Transverse colon (tissue), 4 donors: ENCODE data around the gene GRM8. TPM values are rescaled to one million over a fixed set of nuclear protein-coding genes. Genes with fewer than 3 reads are reported as not detected.

Experiments
- DNase-seq: peaks from one replicate; pipeline ENCODE4 v3.0.0-alpha.2; 2019
- H3K27ac ChIP-seq, 4 donors: fragments of 200-600 bp; sonication (generic); 2 replicates each; pipeline ENCODE4 v1.5.1; 2016 to 2018; ENCODE audit warnings: inconsistent platforms in 4 of 4
- H3K27me3 ChIP-seq: fragments of 200-600 bp; sonication (generic); 2 replicates; pipeline ENCODE4 v1.5.1; 2017; ENCODE audit warnings: inconsistent platforms
- H3K36me3 ChIP-seq, 4 donors: fragments of 200-600 bp; sonication (generic); 2 replicates each; pipeline ENCODE4 v1.5.1; 2017 to 2019; ENCODE audit warnings: inconsistent platforms in 4 of 4
- H3K4me1 ChIP-seq, 4 donors: fragments of 200-600 bp; sonication (generic); 2 replicates each; pipeline ENCODE4 v1.5.1; 2017 to 2020; ENCODE audit warnings: inconsistent platforms in 4 of 4
- H3K4me3 ChIP-seq, 4 donors: fragments of 200-600 bp; sonication (generic); 1 replicate in 1 of 4; 2 replicates in 3 of 4; pipeline versions ENCODE4 v1.5.1 to v1.6.1; 2017 to 2019; ENCODE audit warnings: inconsistent platforms in 4 of 4
- H3K9me3 ChIP-seq, 2 donors: fragments of 200-600 bp; sonication (generic); 2 replicates each; pipeline ENCODE4 v1.5.1; 2017 to 2019; ENCODE audit warnings: inconsistent platforms in 2 of 2
- CTCF ChIP-seq, 5 experiments: fragments of 200-600 bp in 3 of 5; fragments of 450-650 bp in 2 of 5; sonication (generic) in 3 of 5; IDR thresholded peaks; 1 replicate in 2 of 5; 2 replicates in 3 of 5; pipeline ENCODE4 v1.5.1; 2016 to 2017; ENCODE audit warnings: antibody characterized with exemption in 5 of 5, inconsistent platforms in 3 of 5, mild to moderate bottlenecking in 2 of 5, moderate library complexity in 1 of 5
- EP300 ChIP-seq: sonication (generic); formaldehyde crosslinking; IDR thresholded peaks from one replicate; pipeline ENCODE4 v1.6.1; 2017; ENCODE audit warnings: antibody characterized with exemption, low read depth
- POLR2A ChIP-seq: fragments of 450-650 bp; IDR thresholded peaks from one replicate; pipeline ENCODE4 v1.6.1; 2016; ENCODE audit warnings: antibody characterized with exemption, mild to moderate bottlenecking, moderate library complexity
- POLR2AphosphoS5 ChIP-seq, 3 donors: sonication (generic); formaldehyde crosslinking; IDR thresholded peaks; one replicate each; pipeline ENCODE4 v1.6.1; 2016; ENCODE audit warnings: antibody characterized with exemption in 3 of 3
- WGBS, 2 donors: methylation state at CpG; one replicate each; pipeline ENCODE4 v1.1.5; 2018; ENCODE audit warnings: low coverage in 1 of 2; 5-methylcytosine and 5-hydroxymethylcytosine counted together
- in situ Hi-C, 4 donors: fragments of 200-750 bp; cut with MboI; loops; one replicate each; pipeline versions ENCODE4 v1.15.0 to v1.15.1; 2017; ENCODE audit warnings: low sequenced_read_pairs in 3 of 4, low pct_ligation_motif_present in 1 of 4, low pct_unique_long_range_greater_than_20kb in 1 of 4
- intact Hi-C: fragments of 100-400 bp; cut with DNase I; formaldehyde crosslinking; loops from one replicate; pipeline ENCODE4 v1.15.1; 2023; ENCODE audit warnings: low total_unique reads
- total RNA-seq, 4 donors: library from RNA; depleted of rRNA; stranded (reverse); fragments of >200 nt; gene quantifications; one replicate each; pipeline ENCODE4 v1.1.0, GENCODE V29; 2016

GRM8 gene
- total RNA-seq, 4 donors from 2014 or later = 0.68 to 9.7 (median 2.9) TPM

GRCh38 chr7:127257086-127257485 is 4.3 kb upstream of the GRM8 start:
- Histone ChIP-seq H3K4me3 (no peak overlapping the region), H3K27ac (no peak overlapping the region), H3K36me3 (no peaks in the 10 kb centered on the region), H3K4me1 (peaks cover 5 to 14% (median 13%) of the 10 kb centered on the region in 4 donors), H3K9me3 (no peaks in the 10 kb centered on the region), H3K27me3 (peaks cover 18% of the 10 kb centered on the region)
- 0% methylated on average over 2 of the region's 2 CpGs; no CpG with 5 or more reads in 1 of the 2 donors for WGBS, 2 donors
- no peak for DNase-seq
- intact Hi-C loops (no loop called here), in situ Hi-C loops (no loop called here)
- TF ChIP-seq EP300 (no peak), POLR2A (no peak), POLR2AphosphoS5 (IDR thresholded peaks at IDR 0.05) (no peak), CTCF (IDR thresholded peaks at IDR 0.05) (no peak)

- in situ Hi-C loops (no loop called here), intact Hi-C loops (no loop called here)
- peaks cover 27% of the 10 kb centered on the region for H3K27me3 ChIP-seq
Observed at GRCh38 chr7:127256041-127256725, 3.4 kb upstream of the GRM8 start.

GRCh38 chr7:127254163-127254684 is 1.5 kb upstream of the GRM8 start:
- no peak for TF ChIP-seq POLR2A
- TF ChIP-seq CTCF (IDR thresholded peaks at IDR 0.05) = peak in 2 of 5 experiments; percentile 4 to 16
- no peak for TF ChIP-seq POLR2AphosphoS5 (IDR thresholded peaks at IDR 0.05)
- H3K9me3 ChIP-seq = no peaks in the 10 kb centered on the region
- 8 to 14% methylated on average over 5 to 11 of the region's 11 CpGs for WGBS, 2 donors
- peaks cover 45% of the 10 kb centered on the region for H3K27me3 ChIP-seq
- H3K4me1 ChIP-seq = peaks cover 9 to 30% (median 23%) of the 10 kb centered on the region in 4 donors
- peak overlapping the region in 2 of 4 donors; percentile 67 to 72 for H3K27ac ChIP-seq
- intact Hi-C loops (no loop called here), in situ Hi-C loops (no loop called here)
- DNase-seq = no peak
- peak overlapping the region in 2 of 4 donors; percentile 57 to 85 for H3K4me3 ChIP-seq
- no peaks in the 10 kb centered on the region for H3K36me3 ChIP-seq

More at GRCh38 chr7:127256041-127256725, 3.4 kb upstream of the GRM8 start:
- no peak overlapping the region for H3K4me3 ChIP-seq
- WGBS, 2 donors = 85 to 86% methylated on average over 2 of the region's 2 CpGs
- DNase-seq = no peak
- peaks cover 9 to 23% (median 20%) of the 10 kb centered on the region in 4 donors for H3K4me1 ChIP-seq
- H3K36me3 ChIP-seq = no peaks in the 10 kb centered on the region
- no peak overlapping the region for H3K27ac ChIP-seq
- H3K9me3 ChIP-seq = no peaks in the 10 kb centered on the region
- TF ChIP-seq EP300 = no peak
- TF ChIP-seq CTCF (IDR thresholded peaks at IDR 0.05) = no peak
- no peak for TF ChIP-seq POLR2A
- TF ChIP-seq POLR2AphosphoS5 (IDR thresholded peaks at IDR 0.05) = no peak

- Histone ChIP-seq H3K9me3 (no peaks in the 10 kb centered on the region), H3K4me3 (peak overlapping the region; percentile 52 to 85 (median 62)), H3K27ac (peak overlapping the region; percentile 55 to 72 (median 64)), H3K36me3 (no peaks in the 10 kb centered on the region), H3K4me1 (peaks cover 9 to 30% (median 23%) of the 10 kb centered on the region in 4 donors), H3K27me3 (peaks cover 51% of the 10 kb centered on the region)
- TF ChIP-seq CTCF (IDR thresholded peaks at IDR 0.05) = peak; percentile 84 to 98 (median 94)
- TF ChIP-seq POLR2A = no peak
- intact Hi-C loops (no loop called here), in situ Hi-C loops (no loop called here)
- 0 to 1% methylated on average over 2 to 61 of the region's 84 CpGs for whole genome bisulfite sequencing, 2 donors
- peak; percentile 77 for DNase-seq
Observed at GRCh38 chr7:127253281-127254162, 781 bp upstream of the GRM8 start.
